Measurements from ENCODE around the gene ENOX1. TPM values are rescaled to one million over a fixed set of nuclear protein-coding genes. Genes with fewer than 3 reads are reported as not detected.

ENOX1 gene
- total RNA-seq, 6 experiments from 2014 or later = 0.50 to 3.2 (median 0.64) TPM

DNA sequence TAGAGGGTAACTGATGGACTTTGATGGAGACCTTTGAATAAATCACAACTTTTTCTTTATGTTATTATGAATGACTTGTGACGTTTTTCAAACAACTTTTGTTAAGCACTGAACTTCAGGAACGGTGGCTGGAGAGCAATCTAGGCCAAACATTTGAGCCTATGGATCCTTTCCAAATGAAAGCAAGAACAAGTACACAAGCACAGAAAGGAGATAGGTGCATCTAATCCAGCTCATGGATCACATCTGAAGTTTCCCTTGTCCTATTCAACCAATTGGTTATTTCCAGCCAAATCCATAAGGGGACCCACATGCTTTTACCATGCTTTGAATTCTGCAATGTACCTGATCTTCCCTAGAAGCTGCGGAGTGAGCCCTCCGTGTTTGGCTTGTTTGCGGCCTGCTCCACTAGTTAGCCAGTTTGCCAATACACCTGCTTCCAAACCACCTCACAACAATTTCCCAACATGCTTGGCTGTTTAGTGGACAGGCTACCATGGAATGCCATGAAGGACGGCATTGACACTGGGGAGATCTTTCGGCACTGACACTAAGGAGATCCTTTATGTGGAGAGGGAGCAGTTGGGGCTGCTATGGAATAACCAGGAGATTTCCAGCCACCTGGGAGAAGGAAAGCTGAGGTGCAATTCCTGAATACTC, 447.5 kb downstream of the ENOX1 start:
- Mint-ChIP-seq H3K9me3 (no peaks in the 10 kb centered on the region), H3K27me3 (ENCODE audit: insufficient read depth) (peaks cover 14% of the 10 kb centered on the region), H3K4me1 (ENCODE audit: low read depth) (no peaks in the 10 kb centered on the region), H3K4me3 (no peak overlapping the region), H3K27ac (no peak overlapping the region), H3K36me3 (ENCODE audit: low read depth) (no peaks in the 10 kb centered on the region)
- TF ChIP-seq, protein P1, sequence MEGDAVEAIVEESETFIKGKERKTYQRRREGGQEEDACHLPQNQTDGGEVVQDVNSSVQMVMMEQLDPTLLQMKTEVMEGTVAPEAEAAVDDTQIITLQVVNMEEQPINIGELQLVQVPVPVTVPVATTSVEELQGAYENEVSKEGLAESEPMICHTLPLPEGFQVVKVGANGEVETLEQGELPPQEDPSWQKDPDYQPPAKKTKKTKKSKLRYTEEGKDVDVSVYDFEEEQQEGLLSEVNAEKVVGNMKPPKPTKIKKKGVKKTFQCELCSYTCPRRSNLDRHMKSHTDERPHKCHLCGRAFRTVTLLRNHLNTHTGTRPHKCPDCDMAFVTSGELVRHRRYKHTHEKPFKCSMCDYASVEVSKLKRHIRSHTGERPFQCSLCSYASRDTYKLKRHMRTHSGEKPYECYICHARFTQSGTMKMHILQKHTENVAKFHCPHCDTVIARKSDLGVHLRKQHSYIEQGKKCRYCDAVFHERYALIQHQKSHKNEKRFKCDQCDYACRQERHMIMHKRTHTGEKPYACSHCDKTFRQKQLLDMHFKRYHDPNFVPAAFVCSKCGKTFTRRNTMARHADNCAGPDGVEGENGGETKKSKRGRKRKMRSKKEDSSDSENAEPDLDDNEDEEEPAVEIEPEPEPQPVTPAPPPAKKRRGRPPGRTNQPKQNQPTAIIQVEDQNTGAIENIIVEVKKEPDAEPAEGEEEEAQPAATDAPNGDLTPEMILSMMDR (IDR thresholded peaks at IDR 0.05) = no peak
- DNase-seq = no peak

DNA sequence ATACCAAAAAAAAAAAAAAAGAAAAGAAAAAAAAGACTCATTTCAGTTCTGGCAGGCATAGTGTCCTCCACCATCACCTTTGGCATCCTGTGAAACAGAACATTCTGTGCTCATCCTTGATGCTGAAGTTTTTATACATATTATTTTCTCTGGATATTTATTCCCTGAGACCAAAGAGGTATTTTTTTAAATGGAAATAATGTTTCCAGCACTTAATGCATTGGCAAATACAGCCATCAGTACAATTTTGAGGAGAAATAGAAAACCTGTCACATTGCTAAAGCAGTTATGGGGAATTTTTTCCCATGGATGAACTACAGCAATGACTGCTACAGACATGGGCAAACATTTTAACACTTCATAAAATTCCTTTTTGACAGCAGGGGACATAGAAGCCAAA, 451.0 kb downstream of the ENOX1 start:
- no peak overlapping the region for H3K27ac Mint-ChIP-seq
- DNase-seq = no peak
- TF ChIP-seq, protein P1 (IDR thresholded peaks at IDR 0.05) = no peak
- no peaks in the 10 kb centered on the region for H3K4me1 Mint-ChIP-seq (ENCODE audit: low read depth)
- H3K27me3 Mint-ChIP-seq (ENCODE audit: insufficient read depth) = peaks cover 7% of the 10 kb centered on the region
- no peaks in the 10 kb centered on the region for H3K36me3 Mint-ChIP-seq (ENCODE audit: low read depth)
- no peak overlapping the region for H3K4me3 Mint-ChIP-seq
- no peaks in the 10 kb centered on the region for H3K9me3 Mint-ChIP-seq

DNA sequence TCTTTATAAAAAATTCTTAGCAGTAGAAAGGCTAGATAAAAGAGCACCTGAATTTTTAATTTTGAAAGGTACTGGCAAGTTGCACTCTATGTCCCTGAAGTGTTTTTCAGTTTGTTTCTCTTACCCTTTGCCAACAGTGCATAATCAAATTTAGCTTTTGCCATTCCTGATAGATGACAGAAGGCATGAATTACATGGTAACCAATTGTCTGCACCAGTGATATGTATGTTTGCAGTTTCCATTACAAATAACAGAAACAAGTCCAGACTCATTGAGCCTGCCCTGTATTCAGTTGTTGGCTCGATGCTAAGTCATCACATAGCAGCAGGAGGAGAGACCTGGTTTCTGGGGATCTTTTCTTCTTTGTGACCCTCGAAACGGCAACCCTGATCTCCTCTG, 453.6 kb downstream of the ENOX1 start:
- H3K27ac Mint-ChIP-seq = no peak overlapping the region
- no peaks in the 10 kb centered on the region for H3K36me3 Mint-ChIP-seq (ENCODE audit: low read depth)
- no peak for DNase-seq
- no peak overlapping the region for H3K4me3 Mint-ChIP-seq
- TF ChIP-seq, protein P1 (IDR thresholded peaks at IDR 0.05) = no peak
- no peaks in the 10 kb centered on the region for H3K4me1 Mint-ChIP-seq (ENCODE audit: low read depth)
- H3K9me3 Mint-ChIP-seq = no peaks in the 10 kb centered on the region
- H3K27me3 Mint-ChIP-seq (ENCODE audit: insufficient read depth) = peaks cover 7% of the 10 kb centered on the region

DNA sequence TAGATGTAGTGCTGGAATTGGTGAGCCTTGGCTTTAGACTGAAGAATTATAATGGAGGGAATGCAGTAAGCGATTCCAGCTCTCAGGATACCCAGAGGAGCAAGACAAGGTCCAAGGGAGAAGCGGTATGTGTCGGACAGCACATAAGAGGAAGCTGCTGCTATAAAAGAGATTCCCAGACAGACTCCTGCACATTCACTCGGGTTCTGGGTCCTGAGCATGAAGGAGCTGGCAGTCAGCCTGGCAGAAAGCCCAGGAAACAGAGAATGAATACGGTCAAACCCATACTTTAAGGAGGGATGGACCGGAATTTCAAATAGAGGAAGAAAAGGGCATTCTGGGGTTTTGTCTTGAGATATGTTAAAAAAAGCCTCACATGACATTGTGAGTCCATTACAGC, 455.1 kb downstream of the ENOX1 start:
- no peak overlapping the region for H3K27ac Mint-ChIP-seq
- H3K4me1 Mint-ChIP-seq (ENCODE audit: low read depth) = no peaks in the 10 kb centered on the region
- H3K4me3 Mint-ChIP-seq = no peak overlapping the region
- no peak for DNase-seq
- H3K36me3 Mint-ChIP-seq (ENCODE audit: low read depth) = no peaks in the 10 kb centered on the region
- TF ChIP-seq, protein P1 (IDR thresholded peaks at IDR 0.05) = no peak
- H3K9me3 Mint-ChIP-seq = no peaks in the 10 kb centered on the region
- peaks cover 5% of the 10 kb centered on the region; the same call in 1 of the 2 replicates for H3K27me3 Mint-ChIP-seq (ENCODE audit: insufficient read depth)

DNA sequence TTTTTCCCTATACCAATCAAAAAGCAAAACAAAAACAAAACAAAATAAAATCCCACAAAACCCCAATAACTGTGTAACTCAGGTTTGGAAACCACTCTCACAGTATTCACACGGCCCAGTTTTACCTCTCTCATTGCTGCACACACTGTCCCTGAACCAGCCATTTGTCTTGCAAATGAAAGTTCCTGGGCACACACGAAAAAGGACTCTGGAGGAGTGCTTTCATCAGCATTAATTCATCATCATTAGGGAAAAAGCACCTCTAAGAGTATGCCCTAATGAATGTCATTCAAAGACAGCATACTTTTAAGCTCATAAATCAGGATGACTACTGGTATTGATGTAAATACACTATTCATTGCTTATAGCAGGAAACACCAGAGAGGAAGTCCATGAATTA, 457.1 kb downstream of the ENOX1 start:
- TF ChIP-seq, protein P1 (IDR thresholded peaks at IDR 0.05) = no peak
- Mint-ChIP-seq H3K4me3 (no peak overlapping the region), H3K36me3 (ENCODE audit: low read depth) (no peaks in the 10 kb centered on the region), H3K27ac (no peak overlapping the region), H3K27me3 (ENCODE audit: insufficient read depth) (no peaks in the 10 kb centered on the region; the same call in 1 of the 2 replicates), H3K4me1 (ENCODE audit: low read depth) (0 out of 2 replicates have a peak, but pooled peaks cover 5% of the 10 kb centered on the region), H3K9me3 (no peaks in the 10 kb centered on the region)
- DNase-seq = no peak
